GM12872 (cell line): ENCODE data around the gene NDC80.

Experiments used
- CTCF ChIP-seq: IDR thresholded peaks from 3 replicates; pipeline ENCODE4 v1.5.1; 2011; ENCODE audit warnings: low read depth, mild to moderate bottlenecking, low read length, moderate library complexity; ENCODE audit not compliant: insufficient read depth

NDC80 gene

GRCh38 chr18:2571200-2572170 lies at the start of gene NDC80, which contains the start of gene METTL4:
TSS of gene NDC80 (plus strand) at chr18:2571557. CDS start at chr18:2572986, 1,429 bp downstream.
TSS of gene METTL4 (minus strand) at chr18:2571505. CDS start at chr18:2567216, 4,289 bp downstream.
- no peak for TF ChIP-seq CTCF

- no peak for TF ChIP-seq CTCF
Measured at GRCh38 chr18:2522112-2522511, 49.2 kb upstream of the NDC80 start.

GRCh38 chr18:2526329-2526728 lies 45.0 kb upstream of the NDC80 start:
- TF ChIP-seq CTCF = no peak

- TF ChIP-seq CTCF = no peak
Measured at GRCh38 chr18:2529154-2529553, 42.2 kb upstream of the NDC80 start.

GRCh38 chr18:2531751-2532150 lies 39.6 kb upstream of the NDC80 start:
- no peak for TF ChIP-seq CTCF

- TF ChIP-seq CTCF = no peak
Measured at GRCh38 chr18:2532797-2533196, 38.6 kb upstream of the NDC80 start.

GRCh38 chr18:2534906-2535305 lies 36.5 kb upstream of the NDC80 start:
- no peak for TF ChIP-seq CTCF
